ENCODE results near the gene CADPS2. TPM values are rescaled to one million over a fixed set of nuclear protein-coding genes. Genes with fewer than 3 reads are reported as not detected.
A peak's percentile ranks its signal among the peaks of the same experiment; 100 is the strongest.
"Not testable (repeated sequence)": the region's sequence is repeated elsewhere in the genome, so short reads cannot be mapped to it uniquely, and the experiment has no call there.

The CADPS2 gene
- total RNA-seq, 1 donor from 2014 or later: 9.8 TPM

DNA sequence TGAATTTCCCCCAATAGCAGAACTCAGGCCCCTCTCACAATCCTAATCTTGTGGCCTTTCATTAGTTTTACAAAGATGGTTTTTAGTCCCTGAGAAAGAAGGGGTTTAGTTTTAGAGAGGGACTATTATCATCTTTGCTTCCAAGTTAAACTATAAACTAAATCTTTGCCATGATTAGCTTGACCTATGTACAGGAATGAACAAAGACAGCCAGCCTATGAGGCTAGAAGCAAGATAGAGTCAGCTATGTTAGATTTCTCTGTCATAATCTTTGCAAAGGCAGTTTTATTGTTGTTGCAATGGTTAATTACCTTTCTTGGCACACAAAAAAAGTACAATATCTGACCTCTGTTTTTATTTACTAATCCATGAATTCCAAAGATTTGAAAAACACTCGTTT is 206.4 kb downstream of the CADPS2 start:
- FAIRE-seq (no peak), DNase-seq (ENCODE audit: low spot score in 2 of 2) (no peak)

DNA sequence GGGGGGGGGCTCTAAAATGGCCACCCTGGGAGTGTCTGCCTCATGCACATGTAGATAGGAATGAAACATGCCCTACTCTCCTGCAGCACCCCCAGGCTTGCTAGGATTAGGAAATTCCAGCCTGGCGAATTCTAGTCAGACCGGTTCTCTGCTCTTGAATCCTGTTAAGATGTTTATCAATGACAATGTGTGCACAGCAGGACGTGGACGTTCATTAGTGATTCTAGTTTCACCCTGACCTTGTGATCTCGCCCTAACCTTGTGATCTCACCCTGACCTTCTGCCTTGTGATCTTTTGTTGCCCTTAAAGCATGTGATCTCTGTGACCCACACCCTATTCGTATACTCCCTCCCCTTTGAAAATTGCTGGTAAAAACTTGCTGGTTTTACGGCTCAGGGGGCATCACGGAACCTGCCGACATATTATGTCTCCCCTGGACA is 207.0 kb downstream of the CADPS2 start:
- not testable (repeated sequence) for FAIRE-seq

DNA sequence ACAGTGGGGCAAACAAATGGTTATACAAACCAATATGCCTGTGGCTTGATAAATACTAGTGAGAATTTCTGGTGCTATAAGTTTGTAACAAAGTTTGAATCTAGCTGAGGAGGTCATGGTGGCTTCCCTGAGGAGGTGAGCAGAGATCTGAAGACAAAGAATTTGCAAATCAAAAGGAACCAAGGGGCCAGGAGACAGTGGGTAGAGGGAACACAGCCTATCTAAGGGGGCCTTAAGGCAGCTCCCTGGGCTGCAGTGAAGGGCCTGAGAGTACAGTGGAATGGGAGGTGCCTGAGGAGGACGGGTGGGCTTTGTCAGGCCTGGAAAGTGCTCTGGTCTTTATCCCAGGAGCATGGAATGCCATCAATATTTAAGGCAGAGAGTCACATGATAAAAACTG is 209.1 kb downstream of the CADPS2 start:
- DNase-seq (ENCODE audit: low spot score in 2 of 2) (no peak), FAIRE-seq (no peak)

More for the DNA sequence above, 207.0 kb downstream of the CADPS2 start:
- not testable (repeated sequence) for DNase-seq (ENCODE audit: low spot score in 2 of 2)

DNA sequence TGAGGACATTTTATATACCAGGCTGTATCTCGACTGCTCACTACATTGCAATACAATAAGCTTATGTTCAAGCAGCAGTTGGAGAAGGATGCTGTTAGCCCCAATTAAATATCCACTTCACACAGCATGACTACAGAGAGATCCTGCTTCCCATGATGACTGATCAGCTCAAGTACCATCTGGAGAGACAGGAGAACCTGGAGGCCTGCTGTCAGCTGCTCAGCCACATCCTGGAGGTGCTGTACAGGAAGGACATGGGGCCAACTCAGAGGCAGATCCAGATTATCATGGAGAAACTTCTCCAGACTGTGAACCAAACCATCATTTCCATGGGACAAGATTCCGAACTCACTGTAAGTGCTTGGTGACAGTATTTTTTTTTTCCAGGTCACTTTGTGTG is 209.8 kb downstream of the CADPS2 start:
- no peak for FAIRE-seq
- no peak for DNase-seq (ENCODE audit: low spot score in 2 of 2)

DNA sequence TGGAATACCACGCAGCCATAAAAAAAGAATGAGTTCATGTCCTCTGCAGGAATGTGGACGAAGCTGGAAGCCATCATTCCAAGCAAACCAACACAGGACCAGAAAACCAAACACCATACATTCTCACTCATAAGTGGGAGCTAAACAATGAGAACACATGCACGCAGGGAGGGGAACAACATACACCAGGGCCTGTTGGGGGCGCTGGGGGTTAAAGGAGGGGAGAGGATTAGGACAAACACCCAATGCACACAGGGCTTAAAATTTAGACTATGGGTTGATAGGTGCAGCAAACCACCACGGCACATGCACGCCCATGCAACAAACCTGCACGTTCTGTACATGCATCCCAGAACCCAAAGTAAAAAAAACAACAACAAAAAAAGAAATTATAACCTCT is 210.6 kb downstream of the CADPS2 start:
- no peak for DNase-seq (ENCODE audit: low spot score in 2 of 2)
- FAIRE-seq: no peak

DNA sequence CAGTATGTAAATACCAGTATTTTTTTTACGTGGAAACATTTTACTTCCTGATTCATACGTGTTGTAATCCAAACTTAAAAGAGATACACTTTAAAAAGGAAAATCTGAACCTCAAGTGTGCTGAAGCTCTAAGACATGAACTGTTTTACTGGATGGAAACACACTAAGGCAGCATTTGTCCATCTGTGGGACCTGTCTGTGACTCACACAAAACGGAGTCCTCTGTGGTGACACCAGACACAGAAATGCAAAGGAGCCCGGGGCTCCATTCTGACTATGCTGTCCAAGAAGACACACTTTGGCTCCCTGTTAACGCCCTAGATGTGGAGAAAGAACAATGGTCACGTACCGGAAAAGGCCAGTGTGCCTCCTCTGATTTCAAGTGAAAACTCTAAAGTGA is 211.2 kb downstream of the CADPS2 start:
- FAIRE-seq: no peak
- no peak for DNase-seq (ENCODE audit: low spot score in 2 of 2)

DNA sequence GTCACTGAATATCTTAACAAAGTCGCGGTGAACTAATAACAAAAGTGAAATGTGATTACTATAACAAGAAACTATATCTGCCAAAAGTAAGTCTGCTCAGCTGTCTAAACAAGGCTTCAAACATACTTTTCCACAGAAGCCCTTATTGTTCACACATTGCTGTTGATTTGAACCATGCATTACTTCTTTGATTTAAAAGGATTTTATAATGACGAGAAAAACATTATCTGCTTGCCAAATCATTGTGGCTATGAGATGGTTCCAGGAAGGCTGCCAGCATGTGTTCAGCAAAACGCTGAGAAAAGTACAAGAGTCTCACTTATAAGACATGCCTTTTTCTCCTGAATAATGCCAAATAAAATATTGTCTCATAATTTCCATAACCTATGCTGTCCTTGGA is 211.8 kb downstream of the CADPS2 start:
- FAIRE-seq (no peak), DNase-seq (ENCODE audit: low spot score in 2 of 2) (peak in 1 of 2 donors; percentile 14)

DNA sequence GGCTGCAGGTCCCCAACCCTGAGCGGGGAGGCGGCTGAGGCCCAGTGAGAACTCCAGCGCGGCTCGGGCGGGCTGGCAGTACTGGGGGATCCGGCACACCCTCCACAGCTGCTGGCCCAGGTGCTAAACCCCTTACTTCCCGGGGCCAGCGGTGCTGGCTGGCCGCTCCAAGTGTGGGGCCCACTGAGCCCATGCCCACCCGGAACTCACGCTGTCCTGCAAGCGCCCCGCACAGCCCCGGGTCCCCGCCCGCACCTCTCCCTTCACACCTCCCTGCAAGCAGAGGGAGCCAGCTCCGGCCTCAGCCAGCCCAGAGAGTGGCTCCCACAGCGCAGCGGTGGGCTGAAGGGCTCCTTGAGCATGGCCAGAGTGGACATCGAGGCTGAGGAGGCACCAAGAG is 212.3 kb downstream of the CADPS2 start:
- no peak for FAIRE-seq

DNA sequence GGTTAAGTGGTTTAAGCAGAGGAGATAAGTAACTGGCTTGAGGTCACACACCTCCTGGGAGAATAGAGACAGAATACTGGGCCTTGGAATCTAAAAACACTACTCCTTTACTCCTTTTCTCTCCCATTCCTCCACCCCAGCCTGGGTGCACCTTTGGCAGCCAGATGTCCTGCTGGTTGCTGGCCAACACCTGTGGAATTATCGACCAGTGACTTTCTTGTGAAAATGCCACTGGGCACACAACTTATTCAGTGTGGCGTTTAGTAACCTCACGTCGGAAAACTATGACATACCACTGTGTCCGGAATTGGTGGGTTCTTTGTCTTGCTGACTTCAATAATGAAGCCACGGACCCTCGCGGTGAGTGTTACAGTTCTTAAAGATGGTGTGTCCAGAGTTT is 213.7 kb downstream of the CADPS2 start:
- FAIRE-seq (no peak), DNase-seq (ENCODE audit: low spot score in 2 of 2) (no peak)

More for the DNA sequence above, 212.3 kb downstream of the CADPS2 start:
- DNase-seq (ENCODE audit: low spot score in 2 of 2): no peak

DNA sequence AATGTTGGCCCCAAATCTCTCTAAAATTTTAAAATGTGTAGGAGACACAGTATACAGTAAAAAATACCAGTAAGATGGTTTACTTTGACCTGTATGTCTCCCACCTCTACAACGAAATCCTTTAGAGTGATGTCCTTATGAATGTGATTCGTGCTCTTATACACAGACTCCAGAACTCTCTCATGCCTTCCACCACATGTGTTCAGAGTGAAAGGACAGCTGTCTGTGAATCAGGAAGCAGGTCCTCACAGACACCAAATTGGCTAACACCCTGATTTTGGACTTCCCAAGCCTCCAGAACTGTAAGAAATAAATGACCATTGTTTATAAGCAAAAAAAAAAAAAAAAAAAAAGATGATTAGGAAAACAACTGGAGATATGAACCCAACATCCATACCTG is 222.5 kb downstream of the CADPS2 start:
- DNase-seq (ENCODE audit: low spot score in 2 of 2): no peak
- no peak for FAIRE-seq

DNA sequence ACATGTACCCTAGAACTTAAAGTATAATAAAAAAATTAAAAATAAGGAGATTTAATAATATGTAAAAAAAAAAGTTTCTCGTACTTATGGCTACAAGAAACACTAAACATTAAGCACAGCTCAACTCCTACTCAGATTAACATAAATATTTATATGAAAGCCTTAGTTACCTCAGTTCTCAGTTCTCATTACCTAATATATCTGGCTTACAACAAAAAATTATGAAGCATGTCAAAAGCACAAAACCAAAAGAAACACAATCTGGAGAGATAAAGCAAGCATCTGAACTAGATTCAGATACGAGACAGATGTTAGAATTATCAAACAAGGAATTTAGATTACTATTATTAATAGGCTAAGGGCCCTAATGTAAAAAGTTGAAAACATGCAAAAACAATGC is 227.4 kb downstream of the CADPS2 start:
- FAIRE-seq: no peak

DNA sequence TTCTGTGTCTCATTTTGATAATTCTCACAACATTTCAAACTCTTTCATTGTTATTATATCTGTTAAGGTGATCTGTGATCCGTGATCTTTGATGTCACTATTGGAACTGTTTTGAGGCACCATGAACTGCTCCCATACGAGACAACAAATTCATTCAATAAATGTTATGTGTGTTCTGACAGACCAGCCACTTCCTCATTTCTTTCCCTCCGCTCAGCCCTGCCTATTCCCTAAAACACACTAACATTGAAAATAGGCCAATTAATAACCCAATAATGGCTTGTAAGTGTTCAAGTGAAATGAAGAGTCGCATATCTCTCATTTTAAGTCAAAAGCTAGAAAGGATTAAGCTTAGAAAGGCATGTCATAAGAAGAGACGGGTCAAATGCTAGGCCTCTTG is 232.6 kb downstream of the CADPS2 start:
- no peak for FAIRE-seq

More for the DNA sequence above, 227.4 kb downstream of the CADPS2 start:
- no peak for DNase-seq (ENCODE audit: low spot score in 2 of 2)

DNA sequence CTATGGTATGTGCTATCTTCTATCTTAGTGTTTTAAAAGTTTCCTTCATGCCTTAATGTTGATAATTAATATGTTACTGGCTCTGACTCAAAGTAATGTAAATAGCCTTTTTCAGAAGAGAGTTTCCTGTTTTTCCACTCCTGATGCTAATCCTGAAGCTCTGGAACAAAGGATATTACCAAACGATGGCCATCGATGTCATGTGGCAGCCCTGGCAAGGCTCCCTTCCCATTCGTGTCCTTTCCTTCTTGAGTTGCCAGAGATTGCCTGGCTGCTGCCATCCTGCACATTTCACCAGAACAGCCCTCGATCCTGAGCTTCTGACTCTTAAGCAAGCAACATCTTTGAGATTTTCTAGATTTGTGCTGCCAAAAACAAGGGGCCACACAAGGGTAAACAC is 233.4 kb downstream of the CADPS2 start:
- no peak for FAIRE-seq
- DNase-seq (ENCODE audit: low spot score in 2 of 2): no peak

More for the DNA sequence above, 232.6 kb downstream of the CADPS2 start:
- no peak for DNase-seq (ENCODE audit: low spot score in 2 of 2)

DNA sequence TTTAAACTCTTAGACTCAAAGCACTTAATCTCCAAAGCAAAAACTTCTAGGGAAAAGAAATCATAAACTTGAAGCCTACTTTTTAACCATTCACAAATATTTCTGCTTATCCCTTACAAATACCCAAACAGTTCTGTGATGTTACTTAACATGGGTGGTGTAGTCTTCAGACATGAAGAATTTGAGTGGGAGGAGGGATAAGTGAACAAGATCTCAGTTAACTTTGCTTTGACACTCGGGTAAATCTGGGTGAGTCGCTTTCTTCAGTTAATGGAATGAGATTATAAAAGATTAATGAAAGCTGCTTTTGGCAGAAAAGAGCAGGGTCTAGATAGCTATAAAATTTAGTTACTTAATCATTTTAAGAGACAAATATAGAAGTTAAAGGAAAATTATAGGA is 234.8 kb downstream of the CADPS2 start:
- FAIRE-seq (no peak), DNase-seq (ENCODE audit: low spot score in 2 of 2) (no peak)

DNA sequence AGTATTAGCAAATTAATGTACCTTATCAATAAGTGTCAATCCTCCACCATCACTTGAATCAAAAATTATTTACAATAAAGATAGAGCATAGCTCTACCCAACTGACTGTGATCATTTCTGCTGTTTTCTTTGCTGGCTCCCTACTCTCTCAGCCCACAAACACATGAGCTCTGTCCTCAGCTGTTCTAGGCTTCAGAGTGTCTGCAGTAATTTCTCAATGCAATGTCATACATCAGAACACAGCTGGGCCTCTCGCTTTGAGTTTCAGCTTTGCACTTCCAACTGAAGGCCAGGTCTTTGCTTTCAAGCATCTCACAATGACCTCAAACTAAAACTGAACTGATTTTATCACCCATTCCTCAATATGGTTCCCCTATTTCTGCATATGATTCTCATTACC is 243.0 kb downstream of the CADPS2 start:
- DNase-seq (ENCODE audit: low spot score in 2 of 2) (no peak), FAIRE-seq (no peak)

DNA sequence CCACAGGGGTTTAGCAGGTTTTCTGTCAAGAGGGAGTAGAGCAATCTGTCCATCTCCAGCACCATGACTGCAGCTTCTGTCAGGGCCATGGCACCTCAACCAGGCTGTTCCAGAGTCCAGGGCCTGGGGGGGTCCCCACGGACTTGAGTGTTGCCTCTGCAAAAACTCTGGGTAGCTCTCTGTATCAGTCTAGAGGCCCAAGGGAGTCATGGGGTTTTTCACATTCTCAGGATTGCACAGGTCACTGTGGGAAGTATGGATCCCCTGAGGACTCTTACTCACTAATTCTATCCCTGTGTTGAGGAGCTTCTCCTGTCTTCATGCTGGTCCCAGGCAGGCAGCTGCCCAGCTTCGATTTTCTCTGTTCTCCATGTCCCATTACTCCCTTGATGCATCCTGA is 247.8 kb downstream of the CADPS2 start:
- DNase-seq (ENCODE audit: low spot score in 2 of 2) (no peak), FAIRE-seq (no peak)

DNA sequence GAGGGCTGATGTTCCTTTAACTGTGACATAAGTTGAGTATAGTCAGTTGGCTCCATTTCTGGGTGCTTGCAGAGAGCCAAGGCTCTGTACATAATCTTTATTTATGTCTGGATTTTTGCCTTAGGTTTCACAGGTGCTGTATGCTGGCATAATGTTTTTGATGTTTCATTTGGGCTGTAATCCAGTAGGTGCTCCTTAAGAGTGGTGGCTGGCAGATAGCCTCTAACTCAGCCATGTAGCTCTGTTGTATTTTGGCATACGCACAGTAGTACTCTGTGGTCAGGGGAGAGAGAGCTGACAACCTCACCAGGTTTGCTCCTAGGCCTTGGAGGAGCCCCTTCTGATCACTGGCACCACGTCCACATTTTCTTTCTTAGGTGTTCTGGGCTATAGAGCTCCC is 248.5 kb downstream of the CADPS2 start:
- DNase-seq (ENCODE audit: low spot score in 2 of 2) (no peak), FAIRE-seq (no peak)

DNA sequence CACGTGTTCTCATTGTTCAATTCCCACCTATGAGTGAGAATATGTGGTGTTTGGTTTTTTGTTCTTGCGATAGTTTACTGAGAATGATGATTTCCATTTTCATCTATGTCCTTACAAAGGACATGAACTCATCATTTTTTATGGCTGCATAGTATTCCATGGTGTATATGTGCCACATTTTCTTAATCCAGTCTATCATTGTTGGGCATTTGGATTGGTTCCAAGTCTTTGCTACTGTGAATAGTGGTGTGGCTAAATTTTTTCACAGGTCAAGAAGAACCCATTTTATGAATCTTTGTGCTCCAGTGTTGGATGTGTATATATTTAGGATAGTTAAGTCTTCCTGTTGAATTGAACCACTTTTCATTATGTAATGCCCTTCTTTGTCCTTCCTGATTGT is 250.8 kb downstream of the CADPS2 start:
- DNase-seq (ENCODE audit: low spot score in 2 of 2); FAIRE-seq: not testable (repeated sequence)

DNA sequence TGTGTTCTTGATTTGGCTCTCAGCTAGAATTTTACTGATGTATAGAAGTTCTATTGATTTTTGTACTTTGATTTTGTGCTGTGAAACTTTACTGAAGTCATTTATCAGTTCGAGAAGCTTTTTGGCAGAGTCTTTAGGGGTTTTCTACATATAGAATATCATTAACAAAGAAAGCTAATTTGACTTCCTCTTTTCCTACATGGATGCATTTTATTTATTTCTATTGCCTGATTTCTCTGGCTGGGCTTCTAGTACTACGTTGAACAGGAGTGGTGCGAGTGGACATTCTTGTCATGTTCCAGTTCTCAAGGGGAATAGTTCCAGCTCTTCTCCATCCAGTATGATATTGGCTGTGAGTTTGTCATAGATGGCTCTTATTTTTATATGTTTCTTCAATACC is 252.8 kb downstream of the CADPS2 start:
- DNase-seq (ENCODE audit: low spot score in 2 of 2) (no peak), FAIRE-seq (no peak)

DNA sequence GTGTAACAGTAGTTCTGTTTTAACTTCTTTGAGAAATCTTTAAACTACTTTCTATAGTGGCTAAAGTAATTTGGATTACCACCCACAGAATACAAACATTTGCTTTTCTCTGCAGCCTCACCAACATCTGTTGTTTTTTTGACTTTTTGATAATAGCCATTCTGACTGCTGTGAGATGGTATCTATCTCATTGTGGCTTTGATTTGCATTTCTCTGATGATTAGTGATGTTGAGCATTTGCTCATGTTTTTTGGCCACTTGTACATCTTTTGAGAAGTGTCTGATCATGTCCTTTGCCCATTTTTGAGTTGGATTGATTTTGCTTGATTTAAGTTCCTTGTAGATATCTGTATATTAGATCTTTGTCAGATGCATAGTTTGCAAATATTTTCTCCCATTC is 254.0 kb downstream of the CADPS2 start:
- DNase-seq (ENCODE audit: low spot score in 2 of 2): no peak
- FAIRE-seq: no peak

DNA sequence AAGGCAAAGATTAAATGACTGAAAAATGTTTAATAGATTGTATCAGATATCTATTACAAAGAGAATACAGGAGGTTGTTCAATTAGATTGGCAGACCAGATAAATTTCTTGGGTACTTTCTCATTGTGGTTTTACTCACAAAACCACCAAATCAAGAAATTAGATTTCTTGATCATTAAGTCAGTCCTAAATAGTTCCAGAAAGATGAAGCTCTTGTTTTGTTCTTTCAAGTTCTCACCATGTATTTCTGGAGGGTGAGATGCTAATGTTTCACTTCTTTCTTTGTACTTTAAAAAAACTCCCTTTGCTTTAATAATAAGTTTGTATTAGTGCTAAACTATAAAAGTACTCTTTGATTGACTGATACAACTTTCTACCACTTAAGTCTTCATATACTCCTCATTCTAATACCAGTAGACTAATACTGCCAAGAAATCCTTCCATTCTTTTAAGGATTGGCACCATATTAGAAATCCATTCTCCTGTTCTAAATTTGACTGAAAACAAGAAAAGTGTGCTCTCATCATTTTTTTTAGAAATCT is 256.8 kb downstream of the CADPS2 start:
- DNase-seq (ENCODE audit: low spot score in 2 of 2) (no peak), FAIRE-seq (no peak)

DNA sequence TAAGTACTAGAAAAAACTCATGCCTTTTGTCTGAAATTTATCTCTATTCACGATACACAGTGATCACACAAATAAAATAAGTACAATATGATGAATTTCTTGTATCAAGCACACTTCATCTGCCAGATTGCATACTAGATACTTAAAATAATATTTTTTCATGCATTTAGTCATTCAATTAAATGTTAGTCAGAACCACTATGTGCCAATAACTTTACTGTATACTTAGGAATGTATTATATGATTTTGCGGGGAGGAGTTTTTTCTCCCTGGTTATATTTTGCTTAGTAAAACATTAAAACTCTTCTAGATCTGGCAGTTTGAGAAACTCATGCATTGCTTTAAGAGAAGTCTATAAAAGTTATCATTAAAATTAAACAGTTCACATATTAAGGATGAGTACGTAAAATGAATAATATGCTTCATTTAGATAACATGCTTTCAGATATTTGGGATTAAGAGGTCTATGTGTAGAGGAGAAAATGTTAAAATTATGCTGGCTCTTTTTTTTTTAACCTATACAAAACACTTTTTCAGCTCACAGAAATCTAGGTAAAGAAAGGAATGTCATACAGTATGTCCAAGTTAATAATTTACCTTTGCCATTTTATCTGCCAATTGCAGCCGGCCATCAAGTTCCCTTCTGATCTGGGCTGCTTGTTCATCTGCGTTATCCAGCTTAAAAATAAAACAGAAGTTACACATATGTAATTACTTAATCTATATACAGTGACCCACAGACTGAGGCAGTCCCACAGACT is 257.4 kb downstream of the CADPS2 start:
- FAIRE-seq (no peak), DNase-seq (ENCODE audit: low spot score in 2 of 2) (no peak)

Data from frontal cortex (tissue), 4 donors.